ENCODE measurements around the gene FLRT1.

GRCh38 chr11:64042301-64042700, 6.6 kb downstream of the FLRT1 start:
- no peak for TF ChIP-seq CTCF (IDR thresholded peaks at IDR 0.05)
- no peak for TF ChIP-seq POLR2A (IDR thresholded peaks at IDR 0.05)
